Measurements from ENCODE around the gene NCK2.

DNA sequence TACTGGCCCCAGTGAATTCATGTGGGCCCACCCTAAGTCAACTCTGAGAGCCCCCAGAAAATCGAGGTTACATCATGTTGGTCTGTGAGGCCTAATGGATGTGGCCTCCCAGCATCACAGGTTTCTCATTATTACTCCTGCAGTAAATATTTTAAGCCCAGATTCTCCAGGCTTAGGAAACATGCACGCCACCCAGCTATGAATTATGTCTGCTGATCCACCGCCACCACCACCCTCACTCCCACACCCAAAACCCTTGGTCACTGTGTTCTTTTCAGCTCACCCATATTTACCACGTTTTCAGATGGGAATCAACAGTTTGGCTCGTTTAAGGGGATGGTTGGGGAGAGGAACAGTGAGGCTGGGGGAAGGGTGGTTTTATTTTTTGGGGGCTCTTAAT lies 128.6 kb downstream of the NCK2 start:
- TF ChIP-seq, protein P1, sequence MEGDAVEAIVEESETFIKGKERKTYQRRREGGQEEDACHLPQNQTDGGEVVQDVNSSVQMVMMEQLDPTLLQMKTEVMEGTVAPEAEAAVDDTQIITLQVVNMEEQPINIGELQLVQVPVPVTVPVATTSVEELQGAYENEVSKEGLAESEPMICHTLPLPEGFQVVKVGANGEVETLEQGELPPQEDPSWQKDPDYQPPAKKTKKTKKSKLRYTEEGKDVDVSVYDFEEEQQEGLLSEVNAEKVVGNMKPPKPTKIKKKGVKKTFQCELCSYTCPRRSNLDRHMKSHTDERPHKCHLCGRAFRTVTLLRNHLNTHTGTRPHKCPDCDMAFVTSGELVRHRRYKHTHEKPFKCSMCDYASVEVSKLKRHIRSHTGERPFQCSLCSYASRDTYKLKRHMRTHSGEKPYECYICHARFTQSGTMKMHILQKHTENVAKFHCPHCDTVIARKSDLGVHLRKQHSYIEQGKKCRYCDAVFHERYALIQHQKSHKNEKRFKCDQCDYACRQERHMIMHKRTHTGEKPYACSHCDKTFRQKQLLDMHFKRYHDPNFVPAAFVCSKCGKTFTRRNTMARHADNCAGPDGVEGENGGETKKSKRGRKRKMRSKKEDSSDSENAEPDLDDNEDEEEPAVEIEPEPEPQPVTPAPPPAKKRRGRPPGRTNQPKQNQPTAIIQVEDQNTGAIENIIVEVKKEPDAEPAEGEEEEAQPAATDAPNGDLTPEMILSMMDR (IDR thresholded peaks at IDR 0.05; ENCODE audit: low read length): no peak
- TF ChIP-seq EZH2phosphoT487 (IDR thresholded peaks at IDR 0.05; ENCODE audit: low read length) (no peak), EZH2 (optimal IDR thresholded peaks at IDR 0.05; ENCODE audit: low read depth, low read length) (no peak)

Measured in MM.1S (cell line).